ENCODE data around the gene ZMIZ1.

The ZMIZ1 gene

GRCh38 chr10:79130846-79131245 is 62.1 kb downstream of the ZMIZ1 start:
- TF ChIP-seq CTCF (conservative IDR thresholded peaks at IDR 0.05) (no peak), ZFX (IDR thresholded peaks at IDR 0.05) (no peak)
- H3K27ac ChIP-seq: no peak overlapping the region

- no peak overlapping the region for H3K27ac ChIP-seq
- TF ChIP-seq ZFX (IDR thresholded peaks at IDR 0.05) (no peak), CTCF (conservative IDR thresholded peaks at IDR 0.05) (no peak)
These were observed 63.3 kb downstream of the ZMIZ1 start for GRCh38 chr10:79131836-79132631.

- no peak for TF ChIP-seq ZFX (IDR thresholded peaks at IDR 0.05)
- no peak for TF ChIP-seq CTCF (conservative IDR thresholded peaks at IDR 0.05)
- H3K27ac ChIP-seq: no peak overlapping the region
These were observed 64.1 kb downstream of the ZMIZ1 start for GRCh38 chr10:79132681-79133381.

- TF ChIP-seq CTCF (conservative IDR thresholded peaks at IDR 0.05): no peak
- no peak for TF ChIP-seq ZFX (IDR thresholded peaks at IDR 0.05)
- no peak overlapping the region for H3K27ac ChIP-seq
These were observed 64.7 kb downstream of the ZMIZ1 start for GRCh38 chr10:79133416-79133815.

GRCh38 chr10:79135790-79136189 is 67.0 kb downstream of the ZMIZ1 start:
- no peak for TF ChIP-seq CTCF (conservative IDR thresholded peaks at IDR 0.05)
- TF ChIP-seq ZFX (IDR thresholded peaks at IDR 0.05): no peak
- no peak overlapping the region for H3K27ac ChIP-seq

- TF ChIP-seq CTCF (conservative IDR thresholded peaks at IDR 0.05) (no peak), ZFX (IDR thresholded peaks at IDR 0.05) (no peak)
- H3K27ac ChIP-seq: no peak overlapping the region
These were observed 67.7 kb downstream of the ZMIZ1 start for GRCh38 chr10:79136236-79137005.
